GM21447 (cell line): ENCODE measurements around the gene PDE2A.
"Not testable (repeated sequence)": the region's sequence is repeated elsewhere in the genome, so short reads cannot be mapped to it uniquely, and the experiment has no call there.

Experiments
- ATAC-seq: cut with Tn5 transposase; IDR thresholded peaks from one replicate; pipeline ENCODE4 v1.9.1; 2021; ENCODE audit not compliant: unreplicated experiment

Gene PDE2A

GRCh38 chr11:72555014-72555522 is 119.2 kb downstream of the PDE2A start:
- not testable (repeated sequence) for ATAC-seq

GRCh38 chr11:72553706-72554105 is 120.5 kb downstream of the PDE2A start:
- ATAC-seq: no peak

GRCh38 chr11:72552399-72552910 is 121.8 kb downstream of the PDE2A start:
- ATAC-seq: no peak

- ATAC-seq: no peak
Measured at GRCh38 chr11:72551571-72551970, 122.7 kb downstream of the PDE2A start.

- ATAC-seq: no peak
Measured at GRCh38 chr11:72548463-72548862, 125.8 kb downstream of the PDE2A start.

GRCh38 chr11:72546866-72547265 is 127.4 kb downstream of the PDE2A start:
- no peak for ATAC-seq

- no peak for ATAC-seq
Measured at GRCh38 chr11:72544589-72544988, 129.6 kb downstream of the PDE2A start.

- ATAC-seq: no peak
Measured at GRCh38 chr11:72543849-72544542, 130.2 kb downstream of the PDE2A start.

- no peak for ATAC-seq
Measured at GRCh38 chr11:72541257-72541974, 132.8 kb downstream of the PDE2A start.

GRCh38 chr11:72537051-72537450 is 137.2 kb downstream of the PDE2A start:
- ATAC-seq: no peak

GRCh38 chr11:72535194-72535547 is 139.1 kb downstream of the PDE2A start:
- ATAC-seq: no peak

- no peak for ATAC-seq
Measured at GRCh38 chr11:72534371-72535193, 139.6 kb downstream of the PDE2A start.

GRCh38 chr11:72529068-72529467 is 145.2 kb downstream of the PDE2A start:
- no peak for ATAC-seq

GRCh38 chr11:72528121-72528520 is 146.1 kb downstream of the PDE2A start:
- no peak for ATAC-seq
